ENCODE results near the gene TLX1. TPM values are rescaled to one million over a fixed set of nuclear protein-coding genes. Genes with fewer than 3 reads are reported as not detected.

The TLX1 gene
- total and polyA plus RNA-seq, 2 experiments from 2014 or later = 0.68 TPM; not detected in 1

- H3K27me3 ChIP-seq = peaks cover 12% of the 10 kb centered on the region
- DNase-seq (ENCODE audit: low spot score) = no peak
- WGBS (ENCODE audit: low lambda C conversion rate, missing lambda C conversion rate) = 81% methylated on average over 2 of the region's 2 CpGs
These were observed 41.6 kb downstream of the TLX1 start for GRCh38 chr10:101172741-101173140.

GRCh38 chr10:101174319-101174718 lies 43.2 kb downstream of the TLX1 start:
- 100% methylated on average over 2 of the region's 2 CpGs for WGBS (ENCODE audit: low lambda C conversion rate, missing lambda C conversion rate)
- H3K9me3 ChIP-seq (ENCODE audit: low read depth) = no peaks in the 10 kb centered on the region
- H3K4me2 ChIP-seq = no peak overlapping the region
- no peaks in the 10 kb centered on the region for H4K20me1 ChIP-seq (ENCODE audit: insufficient read depth, poor library complexity, severe bottlenecking)
- H3K27me3 ChIP-seq = peaks cover 1% of the 10 kb centered on the region
- no peaks in the 10 kb centered on the region for H3K4me1 ChIP-seq (ENCODE audit: insufficient read depth)
- no peak overlapping the region for H2AFZ ChIP-seq
- no peaks in the 10 kb centered on the region for H3K36me3 ChIP-seq (replicated peaks; ENCODE audit: insufficient read depth, low read depth)
- H3K9me2 ChIP-seq (replicated peaks; ENCODE audit: insufficient read depth) = no peaks in the 10 kb centered on the region
- no peak overlapping the region for H3K4me3 ChIP-seq
- H3K27ac ChIP-seq = no peak overlapping the region
- DNase-seq (ENCODE audit: low spot score) = no peak
- no peaks in the 10 kb centered on the region for H3K79me2 ChIP-seq
- no peak for TF ChIP-seq CTCF (IDR thresholded peaks at IDR 0.05; ENCODE audit: poor library complexity)

More at GRCh38 chr10:101172741-101173140, 41.6 kb downstream of the TLX1 start:
- Histone ChIP-seq H3K4me2 (no peak overlapping the region), H3K79me2 (no peaks in the 10 kb centered on the region), H3K9me3 (ENCODE audit: low read depth) (no peaks in the 10 kb centered on the region), H3K4me1 (ENCODE audit: insufficient read depth) (no peaks in the 10 kb centered on the region), H3K9me2 (replicated peaks; ENCODE audit: insufficient read depth) (no peaks in the 10 kb centered on the region), H3K4me3 (no peak overlapping the region), H3K36me3 (replicated peaks; ENCODE audit: insufficient read depth, low read depth) (no peaks in the 10 kb centered on the region), H2AFZ (no peak overlapping the region), H4K20me1 (ENCODE audit: insufficient read depth, poor library complexity, severe bottlenecking) (no peaks in the 10 kb centered on the region), H3K27ac (no peak overlapping the region)
- TF ChIP-seq EZH2phosphoT487 (IDR thresholded peaks at IDR 0.05; ENCODE audit: low read depth, severe bottlenecking, unreplicated experiment) (no peak), EZH2 (IDR thresholded peaks at IDR 0.05; ENCODE audit: borderline replicate concordance) (no peak), CTCF (IDR thresholded peaks at IDR 0.05; ENCODE audit: poor library complexity) (no peak)

GRCh38 chr10:101176577-101176976 lies 45.5 kb downstream of the TLX1 start:
- Histone ChIP-seq H3K9me2 (replicated peaks; ENCODE audit: insufficient read depth) (no peaks in the 10 kb centered on the region), H3K9me3 (ENCODE audit: low read depth) (no peaks in the 10 kb centered on the region), H2AFZ (no peak overlapping the region), H3K79me2 (no peaks in the 10 kb centered on the region), H3K4me2 (no peak overlapping the region), H3K4me1 (ENCODE audit: insufficient read depth) (no peaks in the 10 kb centered on the region), H3K27ac (no peak overlapping the region), H3K27me3 (no peaks in the 10 kb centered on the region), H3K36me3 (replicated peaks; ENCODE audit: insufficient read depth, low read depth) (no peaks in the 10 kb centered on the region), H3K4me3 (no peak overlapping the region), H4K20me1 (ENCODE audit: insufficient read depth, poor library complexity, severe bottlenecking) (no peaks in the 10 kb centered on the region)
- no peak for DNase-seq (ENCODE audit: low spot score)
- 80% methylated on average over 4 of the region's 4 CpGs for WGBS (ENCODE audit: low lambda C conversion rate, missing lambda C conversion rate)
- TF ChIP-seq EZH2 (IDR thresholded peaks at IDR 0.05; ENCODE audit: borderline replicate concordance) (no peak), EZH2phosphoT487 (IDR thresholded peaks at IDR 0.05; ENCODE audit: low read depth, severe bottlenecking, unreplicated experiment) (no peak)

GRCh38 chr10:101182936-101183335 lies 51.8 kb downstream of the TLX1 start:
- H3K36me3 ChIP-seq (replicated peaks; ENCODE audit: insufficient read depth, low read depth) = no peaks in the 10 kb centered on the region
- peaks cover 8% of the 10 kb centered on the region for H3K27me3 ChIP-seq
- no peak for DNase-seq (ENCODE audit: low spot score)
- no peak overlapping the region for H2AFZ ChIP-seq
- no peaks in the 10 kb centered on the region for H3K4me1 ChIP-seq (ENCODE audit: insufficient read depth)
- TF ChIP-seq EZH2 (IDR thresholded peaks at IDR 0.05; ENCODE audit: borderline replicate concordance) (no peak), EZH2phosphoT487 (IDR thresholded peaks at IDR 0.05; ENCODE audit: low read depth, severe bottlenecking, unreplicated experiment) (no peak), CTCF (IDR thresholded peaks at IDR 0.05; ENCODE audit: poor library complexity) (no peak)
- H3K4me2 ChIP-seq = no peak overlapping the region
- no peak overlapping the region for H3K27ac ChIP-seq
- no peaks in the 10 kb centered on the region for H4K20me1 ChIP-seq (ENCODE audit: insufficient read depth, poor library complexity, severe bottlenecking)
- H3K9me2 ChIP-seq (replicated peaks; ENCODE audit: insufficient read depth) = no peaks in the 10 kb centered on the region
- no peaks in the 10 kb centered on the region for H3K9me3 ChIP-seq (ENCODE audit: low read depth)
- no peaks in the 10 kb centered on the region for H3K79me2 ChIP-seq
- H3K4me3 ChIP-seq = no peak overlapping the region
- 73% methylated on average over 2 of the region's 2 CpGs for WGBS (ENCODE audit: low lambda C conversion rate, missing lambda C conversion rate)
